HG03066 (cell line): Measurements from ENCODE around the gene SNED1.
A peak's percentile ranks its signal among the peaks of the same experiment; 100 is the strongest.

Source experiments
- ATAC-seq: cut with Tn5 transposase; IDR thresholded peaks from one replicate; pipeline ENCODE4 v1.9.1; 2021; ENCODE audit warnings: low read depth; ENCODE audit not compliant: unreplicated experiment

The SNED1 gene

GRCh38 chr2:241020629-241021190 lies 22.3 kb downstream of the SNED1 start:
- ATAC-seq, result no peak

DNA sequence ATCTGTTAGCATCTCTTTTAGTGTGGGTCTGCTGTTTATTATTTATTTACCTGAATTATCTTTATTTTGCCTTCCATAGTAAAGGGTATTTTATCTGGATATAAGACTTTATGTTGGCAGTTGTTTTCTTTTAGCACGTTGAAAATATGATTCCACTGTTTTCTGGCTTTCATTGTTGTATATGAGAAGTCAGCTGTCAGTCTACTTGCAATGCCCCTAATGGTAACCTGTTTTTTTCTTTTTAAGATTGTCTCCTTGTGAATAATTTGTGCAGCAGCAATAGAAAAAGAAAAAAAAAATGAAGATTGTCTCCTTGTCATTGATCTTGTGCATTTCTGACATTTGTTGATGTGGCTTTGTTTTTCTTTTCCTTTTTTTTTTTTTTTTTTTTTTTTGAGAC lies 27.2 kb downstream of the SNED1 start:
- no peak for ATAC-seq

DNA sequence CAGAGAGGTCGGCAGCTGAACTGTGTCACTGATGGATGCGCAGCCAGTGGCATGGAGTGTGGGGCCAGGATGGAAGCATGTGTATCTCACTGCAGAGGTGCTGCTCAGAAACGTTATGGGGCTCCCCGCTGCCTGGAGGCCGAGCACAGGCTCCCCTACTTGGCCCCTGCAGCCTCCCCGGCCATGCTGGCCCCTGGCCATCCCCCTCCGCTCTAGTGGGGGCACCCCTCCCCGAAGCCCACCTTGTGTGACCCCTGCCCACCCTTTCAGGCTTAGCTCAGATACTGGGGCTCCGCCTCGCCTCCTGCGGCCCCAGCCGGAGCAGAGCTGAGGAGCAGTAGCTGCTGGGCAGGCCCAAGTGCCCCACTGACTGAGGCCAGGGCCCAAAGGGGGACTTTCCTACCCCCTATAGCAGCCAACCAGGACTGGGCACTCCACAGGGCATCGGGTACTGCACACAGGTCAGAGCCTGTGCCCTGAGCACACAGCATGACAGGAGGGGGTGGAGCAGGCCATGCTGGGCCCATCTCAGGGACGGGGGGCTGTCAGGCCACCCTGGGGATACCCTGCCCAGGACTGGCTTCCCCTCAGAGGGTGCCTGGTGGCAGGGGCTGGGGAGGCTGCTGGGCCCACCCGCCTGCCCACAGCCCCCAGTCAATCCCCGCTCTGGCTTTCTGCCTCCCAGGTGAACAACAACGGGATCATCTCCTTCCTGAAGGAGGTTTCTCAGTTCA lies 31.3 kb downstream of the SNED1 start:
- no peak for ATAC-seq

- ATAC-seq, result no peak
These were observed 31.9 kb downstream of the SNED1 start for GRCh38 chr2:241030333-241030680.

DNA sequence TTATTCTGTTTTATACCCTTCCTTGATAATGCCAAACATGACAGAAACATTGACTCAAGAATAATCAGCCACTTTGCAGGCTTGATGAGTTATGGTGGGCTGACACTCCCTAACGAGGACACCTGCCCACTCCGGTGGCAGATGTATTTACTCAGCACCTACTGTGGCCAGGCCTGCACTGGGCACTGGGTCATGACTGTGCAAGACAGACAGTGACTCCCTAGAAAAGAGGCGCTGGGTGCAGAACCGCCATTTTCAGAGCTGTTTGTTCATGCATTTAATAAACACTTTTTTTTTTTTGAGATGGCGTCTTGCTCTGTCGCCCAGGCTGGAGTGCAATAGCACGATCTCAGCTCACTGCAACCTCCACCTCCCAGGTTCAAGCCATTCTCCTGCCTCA lies 32.5 kb downstream of the SNED1 start:
- ATAC-seq, result no peak

GRCh38 chr2:241031436-241032165 lies 33.2 kb downstream of the SNED1 start:
- ATAC-seq, result no peak

- no peak for ATAC-seq
These were observed 35.0 kb downstream of the SNED1 start for GRCh38 chr2:241033336-241033987.

GRCh38 chr2:241033994-241034393 lies 35.6 kb downstream of the SNED1 start:
- ATAC-seq, result no peak

- no peak for ATAC-seq
These were observed 36.2 kb downstream of the SNED1 start for GRCh38 chr2:241034490-241035141.

DNA sequence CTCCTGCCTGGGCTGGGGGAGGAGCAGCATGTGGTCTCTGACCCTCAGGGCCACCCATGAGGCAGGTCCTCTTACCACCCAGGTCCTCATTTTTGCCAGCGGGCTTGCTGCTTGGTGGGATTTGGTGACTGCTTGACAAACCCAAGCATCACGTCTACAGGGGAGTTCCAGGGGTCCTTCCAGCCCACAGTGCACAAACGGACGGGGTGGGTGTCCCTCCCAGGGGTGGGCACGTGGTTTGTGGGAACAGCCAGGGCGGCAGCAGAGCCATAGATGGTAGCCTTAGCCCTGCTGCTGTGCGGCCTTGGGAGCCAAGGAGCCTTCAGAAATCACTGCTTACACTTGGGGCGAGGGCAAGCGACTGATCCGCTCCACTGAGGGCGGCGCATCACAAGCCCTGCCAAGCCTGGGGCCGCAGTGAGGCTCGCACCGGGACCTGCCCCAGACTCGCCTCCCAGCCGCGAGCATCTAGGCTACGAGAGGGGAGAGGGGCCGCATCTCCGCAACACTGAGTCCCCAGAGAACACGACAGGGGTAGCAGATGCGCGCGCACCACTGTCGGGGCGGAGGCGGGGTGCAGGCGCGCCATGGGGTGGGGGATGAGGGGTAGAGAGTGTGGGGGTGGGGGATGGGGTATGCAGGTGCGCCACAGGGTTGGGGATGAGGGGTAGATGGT lies 36.9 kb downstream of the SNED1 start:
- ATAC-seq, result no peak

GRCh38 chr2:241035818-241036396 lies 37.5 kb downstream of the SNED1 start:
- no peak for ATAC-seq

GRCh38 chr2:241036397-241036963 lies 38.1 kb downstream of the SNED1 start:
- ATAC-seq, result peak; percentile 60

DNA sequence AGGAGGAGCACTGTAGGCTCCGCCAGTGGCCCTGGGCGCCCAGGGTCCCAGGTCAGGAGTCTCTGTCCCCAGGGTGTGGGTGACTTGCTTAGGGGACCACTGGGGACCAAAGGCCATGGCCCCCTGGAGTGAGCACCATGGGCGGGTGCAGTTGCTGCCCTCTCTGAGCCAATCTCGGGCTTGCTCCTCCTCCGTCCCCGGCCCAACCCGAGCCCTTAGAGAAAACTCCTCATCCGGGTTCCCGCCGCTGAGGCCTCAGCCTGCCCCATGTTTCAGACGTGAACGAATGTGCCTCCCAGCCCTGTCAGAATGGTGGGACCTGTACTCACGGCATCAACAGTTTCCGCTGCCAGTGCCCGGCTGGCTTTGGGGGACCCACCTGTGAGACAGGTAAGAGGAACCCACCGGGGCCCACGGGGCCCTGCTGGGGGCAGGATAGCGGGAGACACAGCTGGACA lies 38.6 kb downstream of the SNED1 start:
- ATAC-seq, result no peak

DNA sequence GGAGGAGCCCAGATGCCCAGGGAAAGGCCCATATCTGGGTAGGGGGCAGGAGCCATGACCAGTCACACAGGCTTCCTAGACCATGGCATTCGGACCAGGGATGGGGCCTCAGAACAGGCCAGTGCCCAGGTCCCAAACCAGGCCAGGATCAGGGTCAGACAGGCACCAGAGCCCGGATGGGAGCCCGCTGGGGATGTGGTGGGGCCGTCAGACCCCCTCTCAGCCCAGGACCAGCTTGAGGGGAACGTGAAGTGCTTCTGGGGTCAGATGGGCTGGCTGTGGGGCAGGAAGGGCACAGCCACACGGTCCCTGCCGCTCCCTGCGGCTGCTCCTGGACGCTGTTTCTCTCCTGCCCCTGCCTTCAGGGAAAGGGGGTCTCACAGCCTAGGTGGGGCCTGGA lies 39.1 kb downstream of the SNED1 start:
- ATAC-seq, result no peak

DNA sequence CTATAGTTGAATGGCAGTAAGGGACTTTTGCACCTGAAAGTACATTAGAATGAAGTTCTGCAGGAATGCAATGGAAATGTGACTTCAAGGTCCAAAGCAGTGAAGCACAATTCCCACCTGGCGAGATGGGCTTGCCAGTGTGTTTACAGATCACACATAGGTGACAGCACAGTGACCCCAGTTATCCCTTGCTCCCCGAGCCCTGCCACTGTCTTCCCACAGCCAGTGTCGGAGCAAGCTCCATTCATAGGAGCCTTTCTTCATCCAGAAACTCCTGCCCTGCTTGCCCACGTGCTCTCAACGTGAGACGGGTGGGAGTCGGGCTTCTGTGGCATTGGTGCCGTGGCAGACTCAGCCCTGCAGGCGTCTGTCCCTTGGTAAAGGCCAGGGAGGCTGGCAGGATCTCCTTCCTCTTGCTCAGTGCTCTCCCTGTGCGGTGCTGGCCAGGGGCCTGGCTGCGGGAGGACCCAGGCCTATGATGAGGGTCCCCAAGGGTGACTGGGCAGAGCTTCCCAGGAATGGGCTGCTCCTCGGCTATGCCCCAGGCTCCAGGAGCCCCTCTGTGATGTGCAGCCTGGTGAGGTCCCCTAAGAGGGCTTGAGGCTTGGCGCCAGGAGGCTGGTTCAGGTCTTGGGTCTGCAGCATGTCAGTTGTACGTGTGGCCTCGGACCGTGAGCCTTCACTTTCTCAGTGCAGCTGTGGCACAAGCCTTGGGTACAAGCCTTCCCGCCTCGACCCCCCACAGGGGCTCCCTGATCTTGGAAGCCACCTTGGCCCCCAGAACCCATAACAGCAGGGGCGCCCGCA lies 40.2 kb downstream of the SNED1 start:
- ATAC-seq, result no peak

- no peak for ATAC-seq
These were observed 41.0 kb downstream of the SNED1 start for GRCh38 chr2:241039416-241039815.

GRCh38 chr2:241040081-241040803 lies 41.8 kb downstream of the SNED1 start:
- ATAC-seq, result no peak

- peak; percentile 70 for ATAC-seq
These were observed 43.3 kb downstream of the SNED1 start for GRCh38 chr2:241041589-241042158.
